Tibial nerve (tissue), 4 donors: ENCODE data around the gene NUBP2.

Experiments used
- EP300 ChIP-seq, 2 donors: sonication (generic); formaldehyde crosslinking; IDR thresholded peaks; one replicate each; pipeline ENCODE4 v1.6.1; 2017; ENCODE audit warnings: antibody characterized with exemption in 2 of 2, mild to moderate bottlenecking in 1 of 2
- POLR2A ChIP-seq, 2 donors: fragments of 450-650 bp; IDR thresholded peaks; one replicate each; pipeline ENCODE4 v1.6.1; 2017; ENCODE audit warnings: antibody characterized with exemption in 2 of 2, mild to moderate bottlenecking in 2 of 2, moderate library complexity in 2 of 2
- TF ChIP-seq, protein P1 (sequence below), 5 experiments: fragments of 200-600 bp in 3 of 5; fragments of 450-650 bp in 2 of 5; sonication (generic) in 3 of 5; IDR thresholded peaks; one replicate each; pipeline ENCODE4 v1.5.1; 2016 to 2019; ENCODE audit warnings: antibody characterized with exemption in 5 of 5, mild to moderate bottlenecking in 3 of 5, moderate library complexity in 2 of 5

DNA sequence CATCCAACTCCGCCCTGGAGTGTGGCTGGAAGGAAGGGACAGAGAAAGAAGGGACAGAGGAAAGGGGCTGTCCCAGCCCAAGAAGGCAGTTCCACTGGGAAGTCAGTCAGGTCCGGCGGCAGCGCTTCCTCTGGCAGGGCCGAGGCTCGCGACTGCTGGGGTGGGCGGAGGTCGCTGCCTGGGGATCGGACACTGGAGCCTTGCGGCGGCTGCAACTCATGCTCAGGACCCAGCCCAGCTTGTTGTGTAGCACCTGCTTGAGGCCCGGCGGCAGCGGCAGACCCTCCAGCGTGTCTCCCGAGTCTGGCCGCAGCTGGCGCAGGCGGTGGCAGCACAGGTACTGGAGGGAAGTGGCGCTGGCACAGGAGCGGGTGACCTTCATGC lies 5.8 kb upstream of the NUBP2 start:
- TF ChIP-seq, protein P1, sequence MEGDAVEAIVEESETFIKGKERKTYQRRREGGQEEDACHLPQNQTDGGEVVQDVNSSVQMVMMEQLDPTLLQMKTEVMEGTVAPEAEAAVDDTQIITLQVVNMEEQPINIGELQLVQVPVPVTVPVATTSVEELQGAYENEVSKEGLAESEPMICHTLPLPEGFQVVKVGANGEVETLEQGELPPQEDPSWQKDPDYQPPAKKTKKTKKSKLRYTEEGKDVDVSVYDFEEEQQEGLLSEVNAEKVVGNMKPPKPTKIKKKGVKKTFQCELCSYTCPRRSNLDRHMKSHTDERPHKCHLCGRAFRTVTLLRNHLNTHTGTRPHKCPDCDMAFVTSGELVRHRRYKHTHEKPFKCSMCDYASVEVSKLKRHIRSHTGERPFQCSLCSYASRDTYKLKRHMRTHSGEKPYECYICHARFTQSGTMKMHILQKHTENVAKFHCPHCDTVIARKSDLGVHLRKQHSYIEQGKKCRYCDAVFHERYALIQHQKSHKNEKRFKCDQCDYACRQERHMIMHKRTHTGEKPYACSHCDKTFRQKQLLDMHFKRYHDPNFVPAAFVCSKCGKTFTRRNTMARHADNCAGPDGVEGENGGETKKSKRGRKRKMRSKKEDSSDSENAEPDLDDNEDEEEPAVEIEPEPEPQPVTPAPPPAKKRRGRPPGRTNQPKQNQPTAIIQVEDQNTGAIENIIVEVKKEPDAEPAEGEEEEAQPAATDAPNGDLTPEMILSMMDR (IDR thresholded peaks at IDR 0.05): no peak
- TF ChIP-seq POLR2A (IDR thresholded peaks at IDR 0.05) (no peak), EP300 (IDR thresholded peaks at IDR 0.05) (no peak)
